Measurements from ENCODE around the gene POLR1H. TPM values are rescaled to one million over a fixed set of nuclear protein-coding genes. Genes with fewer than 3 reads are reported as not detected.

Gene POLR1H
- total RNA-seq, 2 experiments from 2014 or later = 36.5 to 39.4 TPM

GRCh38 chr6:30073489-30074235 is 12.6 kb downstream of the POLR1H start:
- Mint-ChIP-seq H3K4me3 (peak overlapping the region; percentile 69), H3K36me3 (ENCODE audit: low read depth) (peaks cover 22% of the 10 kb centered on the region), H3K27ac (no peak overlapping the region), H3K27me3 (peaks cover 50% of the 10 kb centered on the region), H3K4me1 (ENCODE audit: low read depth) (peaks cover 68% of the 10 kb centered on the region), H3K9me3 (no peaks in the 10 kb centered on the region)
- ChIA-PET CTCF (interaction anchor here (1.5 to 1.7 kb wide), 2 partner anchors 29 to 57 kb away, joined by 4 to 8 read pairs; no protein-coding TSS in a partner anchor), POLR2A (interaction anchor here (1.9 kb wide), 2 partner anchors 12 to 28 kb away, joined by 7 to 13 read pairs; partner anchors contain the start of gene POLR1H)
- Histone ChIP-seq H3K27me3 (ENCODE audit: control insufficient read depth in 1 of 2, insufficient read depth in 2 of 2, low read length in 2 of 2) (peaks cover 35 to 40% of the 10 kb centered on the region in 2 experiments), H3K4me1 (ENCODE audit: insufficient read depth, low read length) (peaks cover 54% of the 10 kb centered on the region), H3K27ac (ENCODE audit: low read depth in 1 of 2, low read length in 2 of 2) (no peak overlapping the region), H3K36me3 (ENCODE audit: insufficient read depth, low read length) (peaks cover 20% of the 10 kb centered on the region), H3K9me3 (ENCODE audit: control insufficient read depth in 1 of 2, insufficient read depth in 1 of 2, low read length in 2 of 2) (peaks cover 0 to 10% of the 10 kb centered on the region in 2 experiments), H3K4me3 (ENCODE audit: low read length) (no peak overlapping the region)
- ATAC-seq (ENCODE audit: poor library complexity) (no peak), DNase-seq (no peak)
- TF ChIP-seq CTCF (IDR thresholded peaks at IDR 0.05) = no peak
- intact Hi-C loops (cut with DNase I, micrococcal nuclease) = no loop called here

GRCh38 chr6:30074331-30075093 is 13.4 kb downstream of the POLR1H start:
- peak overlapping the region; percentile 69 for H3K4me3 Mint-ChIP-seq

More at GRCh38 chr6:30074331-30075093, 13.4 kb downstream of the POLR1H start:
- no peak for TF ChIP-seq CTCF (IDR thresholded peaks at IDR 0.05)
- Histone ChIP-seq H3K36me3 (ENCODE audit: insufficient read depth, low read length) (peaks cover 11% of the 10 kb centered on the region), H3K4me1 (ENCODE audit: insufficient read depth, low read length) (peaks cover 52% of the 10 kb centered on the region), H3K27ac (ENCODE audit: low read depth in 1 of 2, low read length in 2 of 2) (no peak overlapping the region), H3K27me3 (ENCODE audit: control insufficient read depth in 1 of 2, insufficient read depth in 2 of 2, low read length in 2 of 2) (peaks cover 35 to 40% of the 10 kb centered on the region in 2 experiments), H3K4me3 (ENCODE audit: low read length) (peak overlapping the region; percentile 42), H3K9me3 (ENCODE audit: control insufficient read depth in 1 of 2, insufficient read depth in 1 of 2, low read length in 2 of 2) (peaks cover 0 to 10% of the 10 kb centered on the region in 2 experiments)
- peaks cover 52% of the 10 kb centered on the region for H3K27me3 Mint-ChIP-seq
- ChIA-PET CTCF (interaction anchor here (0.8 to 1.7 kb wide), 3 partner anchors 29 to 108 kb away, joined by 4 to 8 read pairs (median 4); no protein-coding TSS in a partner anchor), POLR2A (interaction anchor here (1.1 to 1.9 kb wide), 3 partner anchors 8 to 27 kb away, joined by 3 to 13 read pairs (median 7); partner anchors contain the start of gene POLR1H)
- no peaks in the 10 kb centered on the region for H3K9me3 Mint-ChIP-seq
- intact Hi-C loops (cut with DNase I, micrococcal nuclease) = no loop called here
- peaks cover 67% of the 10 kb centered on the region for H3K4me1 Mint-ChIP-seq (ENCODE audit: low read depth)
- peaks cover 14% of the 10 kb centered on the region for H3K36me3 Mint-ChIP-seq (ENCODE audit: low read depth)
- no peak for DNase-seq
- ATAC-seq (ENCODE audit: poor library complexity) = peak; percentile 30
- H3K27ac Mint-ChIP-seq = no peak overlapping the region
